Activated T-cell treated with anti-CD3 and anti-CD28 coated beads, Interleukin-2, amount 50 U/mL, for 24 hours (primary cell): ENCODE results near the gene NF1.

ENCODE experiments used
- DNase-seq: peaks from one replicate; pipeline ENCODE4 v3.0.0-alpha.2; 2020
- H3K27ac Mint-ChIP-seq: 2 replicates; pipeline ENCODE4 v1.8.0; 2020; ENCODE audit warnings: mild to moderate bottlenecking, mixed read lengths
- H3K27me3 Mint-ChIP-seq: 2 replicates; pipeline ENCODE4 v1.8.0; 2020; ENCODE audit warnings: mixed read lengths
- H3K36me3 Mint-ChIP-seq: 2 replicates; pipeline ENCODE4 v1.8.0; 2020; ENCODE audit warnings: low read depth, mixed read lengths
- H3K4me1 Mint-ChIP-seq: 2 replicates; pipeline ENCODE4 v1.8.0; 2020; ENCODE audit warnings: low read depth, mixed read lengths
- H3K4me3 Mint-ChIP-seq: 2 replicates; pipeline ENCODE4 v1.8.0; 2020; ENCODE audit warnings: mild to moderate bottlenecking, moderate library complexity, mixed read lengths
- H3K9me3 Mint-ChIP-seq: 2 replicates; pipeline ENCODE4 v1.8.0; 2020; ENCODE audit warnings: mixed read lengths

Gene NF1

DNA sequence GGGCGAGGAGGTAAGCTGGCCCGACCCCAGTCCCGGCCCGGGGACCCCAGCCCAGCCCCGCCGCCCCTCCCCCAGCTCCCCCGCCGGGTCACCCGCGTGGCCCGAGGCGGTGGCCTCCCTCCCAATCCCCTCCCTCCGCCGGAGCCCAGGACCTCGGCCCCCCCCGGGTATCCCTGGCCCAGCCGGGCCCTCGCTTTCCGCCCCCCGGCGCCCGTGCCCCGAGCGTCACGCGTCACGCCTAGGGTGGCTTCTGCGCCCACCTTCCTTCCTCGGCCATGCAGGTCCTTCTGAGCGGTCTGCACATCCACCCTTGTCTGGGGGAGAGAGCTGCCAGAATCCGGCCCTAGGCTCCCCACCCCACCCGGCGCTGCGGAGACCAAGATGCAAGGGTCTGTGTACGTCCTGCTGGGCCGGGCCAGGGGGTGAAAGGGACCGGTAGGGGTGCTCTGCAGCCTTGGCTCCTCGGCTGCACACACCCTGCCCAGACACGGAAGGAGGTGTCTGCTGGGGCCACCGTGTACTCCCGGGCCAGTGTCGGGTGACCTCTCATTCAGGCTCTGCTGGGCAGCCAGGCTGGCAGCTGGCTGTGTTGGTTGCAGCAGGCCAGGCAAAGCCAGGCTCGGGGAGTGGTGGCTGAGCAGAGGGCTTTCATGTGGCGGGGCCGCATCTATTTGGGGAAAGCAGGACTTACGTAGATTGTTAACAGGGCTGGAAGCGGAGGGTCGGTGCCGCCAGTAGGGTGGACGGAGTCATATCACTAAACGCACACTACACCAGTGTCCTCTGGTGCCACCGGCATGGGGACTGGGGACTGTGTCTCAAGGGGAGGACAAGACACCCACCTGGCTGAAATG lies 297.5 kb downstream of the NF1 start:
- H3K9me3 Mint-ChIP-seq: no peaks in the 10 kb centered on the region
- no peaks in the 10 kb centered on the region for H3K36me3 Mint-ChIP-seq
- peak overlapping the region; percentile 64 for H3K4me3 Mint-ChIP-seq
- peaks cover 10% of the 10 kb centered on the region for H3K4me1 Mint-ChIP-seq
- H3K27ac Mint-ChIP-seq: no peak overlapping the region
- peak; percentile 34 for DNase-seq
- peaks cover 55% of the 10 kb centered on the region for H3K27me3 Mint-ChIP-seq

- no peaks in the 10 kb centered on the region for H3K9me3 Mint-ChIP-seq
These were observed 298.3 kb downstream of the NF1 start for GRCh38 chr17:31392856-31393748.

GRCh38 chr17:31393749-31394146 lies 299.0 kb downstream of the NF1 start:
- no peak overlapping the region for H3K27ac Mint-ChIP-seq
- peaks cover 10% of the 10 kb centered on the region for H3K4me1 Mint-ChIP-seq
- H3K36me3 Mint-ChIP-seq: no peaks in the 10 kb centered on the region
- H3K27me3 Mint-ChIP-seq: peaks cover 62% of the 10 kb centered on the region
- no peak for DNase-seq
- no peaks in the 10 kb centered on the region for H3K9me3 Mint-ChIP-seq
- H3K4me3 Mint-ChIP-seq: no peak overlapping the region

More at GRCh38 chr17:31392856-31393748, 298.3 kb downstream of the NF1 start:
- Mint-ChIP-seq H3K36me3 (no peaks in the 10 kb centered on the region), H3K4me3 (peak overlapping the region; percentile 64), H3K27me3 (peaks cover 58% of the 10 kb centered on the region), H3K4me1 (peaks cover 10% of the 10 kb centered on the region), H3K27ac (no peak overlapping the region)
- no peak for DNase-seq

DNA sequence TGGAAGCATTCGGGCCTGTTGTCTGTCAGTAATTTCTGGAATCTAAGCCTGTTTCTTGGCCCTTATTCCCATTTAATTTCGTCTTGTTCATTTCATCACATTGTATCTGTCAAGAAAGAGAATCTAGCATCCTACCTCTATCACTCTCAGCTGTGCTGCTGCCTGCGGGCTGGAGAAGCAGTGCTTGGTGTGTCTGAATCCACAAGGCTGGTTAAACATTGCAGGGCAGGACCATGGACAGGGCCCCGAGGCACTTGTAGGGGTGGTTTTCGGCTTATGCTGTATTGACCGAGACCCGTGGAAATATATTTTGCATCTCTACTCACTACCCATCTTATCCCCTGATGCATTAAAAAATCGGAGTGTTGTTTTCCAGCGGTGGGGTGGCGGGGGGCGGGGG lies 299.8 kb downstream of the NF1 start:
- no peak overlapping the region for H3K27ac Mint-ChIP-seq
- DNase-seq: peak; percentile 50
- no peaks in the 10 kb centered on the region for H3K36me3 Mint-ChIP-seq
- H3K4me3 Mint-ChIP-seq: no peak overlapping the region
- peaks cover 9% of the 10 kb centered on the region for H3K4me1 Mint-ChIP-seq
- peaks cover 55% of the 10 kb centered on the region for H3K27me3 Mint-ChIP-seq
- no peaks in the 10 kb centered on the region for H3K9me3 Mint-ChIP-seq

DNA sequence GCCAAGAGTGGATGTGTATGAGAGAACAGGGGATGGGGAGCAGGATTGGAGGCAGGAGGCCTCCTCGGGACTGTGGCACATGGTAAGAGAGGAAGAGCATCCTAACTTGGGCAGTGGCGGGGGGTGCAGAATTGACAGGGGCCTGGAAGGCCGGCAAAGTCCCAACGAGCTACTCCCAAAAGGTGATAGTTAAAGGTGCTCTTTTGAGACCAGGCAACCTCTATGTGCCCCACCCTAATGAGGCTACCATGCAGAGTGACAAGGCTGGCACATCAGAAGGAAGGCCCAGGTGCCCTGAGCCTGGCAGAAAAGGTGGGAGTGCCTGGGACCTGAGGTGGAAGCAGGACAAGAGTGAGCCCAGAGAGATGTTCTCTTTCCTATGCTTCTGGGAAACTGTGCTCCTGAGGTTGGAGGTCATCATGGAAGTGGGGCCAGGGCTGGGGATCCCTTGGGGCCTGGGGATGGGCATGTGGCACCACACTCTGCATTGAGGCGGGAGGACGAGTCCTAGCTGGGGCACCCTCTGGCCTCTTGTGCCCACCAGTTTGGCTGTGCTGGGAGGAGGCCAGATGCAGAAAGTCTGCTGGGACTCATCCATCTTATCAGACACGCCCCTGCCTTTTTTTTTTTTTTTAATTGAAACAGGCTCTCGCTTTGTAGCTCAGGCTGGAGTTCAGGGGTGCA lies 302.6 kb downstream of the NF1 start:
- no peaks in the 10 kb centered on the region for H3K9me3 Mint-ChIP-seq
- no peak overlapping the region for H3K27ac Mint-ChIP-seq
- H3K4me3 Mint-ChIP-seq: no peak overlapping the region
- H3K27me3 Mint-ChIP-seq: peaks cover 36% of the 10 kb centered on the region
- peaks cover 2% of the 10 kb centered on the region for H3K4me1 Mint-ChIP-seq
- H3K36me3 Mint-ChIP-seq: no peaks in the 10 kb centered on the region
- DNase-seq: no peak

GRCh38 chr17:31398381-31399311 lies 303.9 kb downstream of the NF1 start:
- Mint-ChIP-seq H3K9me3 (no peaks in the 10 kb centered on the region), H3K4me1 (no peaks in the 10 kb centered on the region), H3K27me3 (peaks cover 24% of the 10 kb centered on the region), H3K27ac (no peak overlapping the region), H3K36me3 (no peaks in the 10 kb centered on the region), H3K4me3 (no peak overlapping the region)
- DNase-seq: no peak

DNA sequence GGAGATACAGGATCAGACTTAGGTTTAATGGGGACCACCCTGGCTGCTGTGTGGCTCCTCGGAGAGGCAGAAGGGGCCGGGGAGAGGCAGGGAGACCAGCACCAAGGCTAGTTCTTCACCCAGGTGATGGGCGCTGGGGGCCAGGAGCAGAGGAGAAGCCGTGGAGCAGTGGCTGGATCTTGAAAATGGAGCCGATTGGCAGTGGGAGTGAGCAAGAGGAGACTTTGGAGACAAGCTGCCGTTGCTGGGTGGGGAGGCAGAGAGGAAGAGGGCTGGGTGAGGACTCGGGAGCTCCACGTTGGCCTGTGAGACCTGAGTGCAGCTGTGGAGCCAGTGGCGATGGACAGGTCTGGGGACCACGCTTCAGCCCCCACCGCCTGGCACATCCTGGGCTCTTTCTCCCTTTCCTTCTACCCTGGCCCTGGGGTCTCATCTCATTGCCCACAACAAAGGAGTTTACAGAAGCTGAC lies 305.7 kb downstream of the NF1 start:
- Mint-ChIP-seq H3K36me3 (no peaks in the 10 kb centered on the region), H3K9me3 (no peaks in the 10 kb centered on the region), H3K27ac (no peak overlapping the region), H3K4me1 (no peaks in the 10 kb centered on the region), H3K4me3 (no peak overlapping the region), H3K27me3 (peaks cover 11% of the 10 kb centered on the region)
- DNase-seq: no peak

DNA sequence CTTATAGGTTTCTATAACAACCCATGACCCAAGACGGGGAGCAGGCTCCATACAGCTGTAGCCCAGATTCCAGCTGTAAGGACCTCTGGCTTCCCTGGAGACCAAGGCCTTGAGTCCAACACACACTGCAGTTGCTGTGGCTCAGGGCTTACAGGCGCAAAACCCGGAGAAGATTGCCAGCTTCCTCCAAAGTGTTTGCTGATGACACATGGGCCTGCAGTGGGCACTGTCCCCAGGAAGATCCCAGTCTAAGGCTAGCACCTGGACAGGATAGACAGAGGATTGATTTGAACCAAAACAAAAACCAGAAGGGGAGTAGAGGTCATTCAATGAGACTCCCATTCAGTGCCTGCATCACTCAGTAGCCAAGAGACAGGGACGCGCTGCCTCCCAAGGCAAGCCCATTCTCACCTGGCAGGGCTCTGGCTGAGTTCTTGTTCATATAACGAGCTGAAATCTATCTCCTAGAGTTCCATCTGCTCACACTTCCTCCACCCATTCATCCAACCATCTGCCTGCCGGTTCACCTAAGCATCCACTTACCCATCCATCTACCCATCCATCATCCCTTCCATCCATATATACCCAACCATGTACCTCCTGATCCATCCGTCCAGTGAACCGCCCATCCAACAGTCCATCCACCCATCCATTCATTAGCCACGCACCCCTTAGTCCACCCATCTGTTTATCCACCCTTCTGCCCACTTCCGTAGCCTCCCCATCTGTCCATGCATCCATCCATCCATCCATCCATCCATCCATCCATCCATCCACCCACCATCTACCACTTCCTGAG lies 306.9 kb downstream of the NF1 start:
- Mint-ChIP-seq H3K4me1 (no peaks in the 10 kb centered on the region), H3K4me3 (no peak overlapping the region), H3K27me3 (peaks cover 10% of the 10 kb centered on the region), H3K27ac (no peak overlapping the region), H3K9me3 (no peaks in the 10 kb centered on the region), H3K36me3 (no peaks in the 10 kb centered on the region)
- DNase-seq: no peak

DNA sequence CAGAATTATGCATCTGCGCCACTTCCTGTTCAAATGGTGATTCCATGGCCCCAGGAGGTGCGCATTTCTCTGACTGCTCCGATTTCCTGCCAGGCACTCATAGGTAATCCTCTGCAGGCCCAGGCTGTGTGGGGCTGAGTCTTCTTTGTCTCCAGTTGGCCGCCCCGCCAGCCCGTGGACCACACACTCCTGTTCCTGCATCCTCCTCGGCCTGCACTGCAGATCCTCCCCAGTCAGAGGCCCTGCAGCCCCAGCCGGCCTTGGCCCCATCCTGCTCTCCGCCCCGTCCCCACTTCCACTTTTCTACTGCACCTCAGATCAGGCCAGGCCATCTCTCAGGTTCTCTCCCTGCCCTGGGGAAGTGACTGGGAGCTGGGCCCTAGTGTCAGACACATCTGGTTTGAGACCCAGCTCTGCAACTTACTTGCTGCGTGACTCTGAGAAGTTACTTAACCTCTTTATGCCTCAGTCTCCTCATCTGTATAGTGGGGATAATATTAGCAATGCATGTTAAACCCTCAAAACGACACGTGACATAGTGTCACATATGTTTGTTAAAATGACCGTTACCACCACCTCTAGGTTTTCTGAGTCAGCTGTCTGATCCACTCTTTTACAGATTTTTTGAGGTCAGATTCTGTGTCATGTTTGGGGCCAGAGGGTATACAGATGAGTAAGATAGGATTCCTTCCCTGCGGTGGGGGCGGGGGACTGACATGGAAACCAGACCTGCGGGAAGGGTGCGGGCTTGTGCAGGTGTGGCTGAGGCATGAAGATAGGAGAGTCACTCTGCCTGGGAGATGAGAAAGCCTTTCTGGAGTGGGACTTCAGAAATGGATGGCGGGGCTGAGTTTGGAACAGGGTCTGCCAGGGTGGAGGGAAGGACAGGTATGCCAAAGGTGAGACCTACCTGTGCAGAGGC lies 309.5 kb downstream of the NF1 start:
- H3K9me3 Mint-ChIP-seq: no peaks in the 10 kb centered on the region
- H3K4me3 Mint-ChIP-seq: no peak overlapping the region
- H3K27ac Mint-ChIP-seq: no peak overlapping the region
- no peaks in the 10 kb centered on the region for H3K27me3 Mint-ChIP-seq
- no peaks in the 10 kb centered on the region for H3K36me3 Mint-ChIP-seq
- no peak for DNase-seq
- H3K4me1 Mint-ChIP-seq: no peaks in the 10 kb centered on the region

- Mint-ChIP-seq H3K9me3 (no peaks in the 10 kb centered on the region), H3K4me1 (no peaks in the 10 kb centered on the region), H3K4me3 (no peak overlapping the region), H3K27me3 (no peaks in the 10 kb centered on the region), H3K36me3 (no peaks in the 10 kb centered on the region), H3K27ac (no peak overlapping the region)
- no peak for DNase-seq
These were observed 311.2 kb downstream of the NF1 start for GRCh38 chr17:31405890-31406371.

GRCh38 chr17:31408586-31408985 lies 313.8 kb downstream of the NF1 start:
- no peak for DNase-seq
- Mint-ChIP-seq H3K9me3 (no peaks in the 10 kb centered on the region), H3K4me1 (no peaks in the 10 kb centered on the region), H3K36me3 (no peaks in the 10 kb centered on the region), H3K27ac (no peak overlapping the region), H3K4me3 (no peak overlapping the region), H3K27me3 (no peaks in the 10 kb centered on the region)

GRCh38 chr17:31411707-31412285 lies 317.0 kb downstream of the NF1 start:
- Mint-ChIP-seq H3K27me3 (no peaks in the 10 kb centered on the region), H3K9me3 (no peaks in the 10 kb centered on the region), H3K4me1 (no peaks in the 10 kb centered on the region), H3K36me3 (no peaks in the 10 kb centered on the region), H3K4me3 (no peak overlapping the region), H3K27ac (no peak overlapping the region)
- DNase-seq: no peak
